ENCODE measurements around the gene RELCH.

RELCH gene

DNA sequence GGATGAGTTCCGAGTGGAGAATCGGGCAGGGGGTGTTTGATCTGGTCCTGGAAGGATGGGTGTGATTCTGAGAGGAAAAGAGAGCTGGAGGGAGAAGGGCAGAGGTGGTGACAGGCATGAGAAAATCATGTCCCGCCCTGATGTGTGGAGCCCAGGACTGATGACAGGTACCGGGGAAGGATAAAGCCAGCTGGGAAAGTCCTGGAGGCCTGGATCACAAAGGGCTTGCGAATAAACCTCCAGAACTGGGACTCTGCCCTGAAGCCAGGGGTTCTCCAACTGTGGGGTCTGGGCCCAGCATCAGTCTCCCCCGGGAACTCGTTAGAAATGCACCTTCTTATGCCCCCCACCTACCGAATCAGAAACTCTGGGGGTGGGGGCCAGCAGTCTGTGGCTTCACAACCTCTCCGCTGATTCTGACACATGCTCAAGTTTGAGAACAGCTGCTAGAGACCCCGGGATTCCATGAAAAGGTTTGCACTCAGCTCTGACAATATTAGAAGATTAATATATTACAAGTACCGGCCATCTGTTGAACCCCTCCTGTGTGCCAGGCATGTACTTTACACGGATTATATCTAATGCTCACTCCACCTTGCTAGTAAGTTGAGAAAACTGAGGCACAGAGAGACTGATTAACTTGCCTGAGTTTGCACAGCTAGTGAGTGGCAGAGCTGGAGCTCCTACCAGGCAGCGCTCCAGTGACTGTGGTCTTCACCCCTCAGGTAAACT lies 146.1 kb downstream of the RELCH start:
- Histone ChIP-seq H3F3A (ENCODE audit: control insufficient read depth, insufficient read depth) (no peaks in the 10 kb centered on the region), H3K4me2 (ENCODE audit: low read length) (no peak overlapping the region), H3K79me2 (ENCODE audit: control insufficient read depth, low read length) (no peaks in the 10 kb centered on the region), H4K20me1 (ENCODE audit: control insufficient read depth, insufficient read depth, low read depth, low read length) (no peaks in the 10 kb centered on the region), H3K27ac (ENCODE audit: low read depth, low read length) (no peak overlapping the region), H3K9me2 (replicated peaks; ENCODE audit: control insufficient read depth, low read length) (no peaks in the 10 kb centered on the region), H3K36me3 (ENCODE audit: control insufficient read depth, low read length) (no peaks in the 10 kb centered on the region), H3K9me3 (ENCODE audit: control insufficient read depth, insufficient read depth, low read length) (no peaks in the 10 kb centered on the region), H3K4me1 (ENCODE audit: control insufficient read depth, low read length) (peaks cover 12% of the 10 kb centered on the region), H3K4me3 (ENCODE audit: low read length) (no peak overlapping the region), H3K27me3 (ENCODE audit: control insufficient read depth, low read length) (peaks cover 7% of the 10 kb centered on the region; the same call in 1 of the 2 replicates)
- TF ChIP-seq EZH2phosphoT487 (IDR thresholded peaks at IDR 0.05; ENCODE audit: borderline replicate concordance, low read length): no peak
- TF ChIP-seq, protein P1, sequence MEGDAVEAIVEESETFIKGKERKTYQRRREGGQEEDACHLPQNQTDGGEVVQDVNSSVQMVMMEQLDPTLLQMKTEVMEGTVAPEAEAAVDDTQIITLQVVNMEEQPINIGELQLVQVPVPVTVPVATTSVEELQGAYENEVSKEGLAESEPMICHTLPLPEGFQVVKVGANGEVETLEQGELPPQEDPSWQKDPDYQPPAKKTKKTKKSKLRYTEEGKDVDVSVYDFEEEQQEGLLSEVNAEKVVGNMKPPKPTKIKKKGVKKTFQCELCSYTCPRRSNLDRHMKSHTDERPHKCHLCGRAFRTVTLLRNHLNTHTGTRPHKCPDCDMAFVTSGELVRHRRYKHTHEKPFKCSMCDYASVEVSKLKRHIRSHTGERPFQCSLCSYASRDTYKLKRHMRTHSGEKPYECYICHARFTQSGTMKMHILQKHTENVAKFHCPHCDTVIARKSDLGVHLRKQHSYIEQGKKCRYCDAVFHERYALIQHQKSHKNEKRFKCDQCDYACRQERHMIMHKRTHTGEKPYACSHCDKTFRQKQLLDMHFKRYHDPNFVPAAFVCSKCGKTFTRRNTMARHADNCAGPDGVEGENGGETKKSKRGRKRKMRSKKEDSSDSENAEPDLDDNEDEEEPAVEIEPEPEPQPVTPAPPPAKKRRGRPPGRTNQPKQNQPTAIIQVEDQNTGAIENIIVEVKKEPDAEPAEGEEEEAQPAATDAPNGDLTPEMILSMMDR (IDR thresholded peaks at IDR 0.05; ENCODE audit: low read depth, low read length, poor library complexity, severe bottlenecking): no peak

DNA sequence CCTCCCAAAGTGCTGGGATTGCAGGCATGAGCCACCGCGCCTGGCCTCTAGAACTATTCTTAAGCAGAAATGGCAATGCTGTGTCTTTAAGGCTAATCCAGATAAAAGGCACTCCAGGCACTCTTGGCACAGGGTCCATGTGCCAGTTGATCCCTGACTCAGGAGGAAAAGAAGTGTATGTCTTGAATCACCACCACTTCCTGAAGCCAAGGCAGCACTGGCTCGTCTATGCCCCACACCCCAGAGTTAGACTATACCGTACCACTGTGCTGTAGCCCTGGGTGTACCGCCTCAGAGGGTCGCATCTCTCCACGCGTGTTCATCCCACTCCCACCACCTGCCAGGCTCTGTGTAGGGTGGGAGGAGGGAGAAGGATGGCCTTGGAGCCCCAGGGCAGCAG lies 147.1 kb downstream of the RELCH start:
- H3K9me3 ChIP-seq (ENCODE audit: control insufficient read depth, insufficient read depth, low read length): no peaks in the 10 kb centered on the region
- no peaks in the 10 kb centered on the region for H3F3A ChIP-seq (ENCODE audit: control insufficient read depth, insufficient read depth)
- H3K4me3 ChIP-seq (ENCODE audit: low read length): no peak overlapping the region
- H3K27ac ChIP-seq (ENCODE audit: low read depth, low read length): no peak overlapping the region
- peaks cover 12% of the 10 kb centered on the region for H3K4me1 ChIP-seq (ENCODE audit: control insufficient read depth, low read length)
- no peak overlapping the region for H3K4me2 ChIP-seq (ENCODE audit: low read length)
- no peak for TF ChIP-seq EZH2phosphoT487 (IDR thresholded peaks at IDR 0.05; ENCODE audit: borderline replicate concordance, low read length)
- TF ChIP-seq, protein P1 (IDR thresholded peaks at IDR 0.05; ENCODE audit: low read depth, low read length, poor library complexity, severe bottlenecking): no peak
- no peaks in the 10 kb centered on the region for H3K9me2 ChIP-seq (replicated peaks; ENCODE audit: control insufficient read depth, low read length)
- no peaks in the 10 kb centered on the region for H3K79me2 ChIP-seq (ENCODE audit: control insufficient read depth, low read length)
- H4K20me1 ChIP-seq (ENCODE audit: control insufficient read depth, insufficient read depth, low read depth, low read length): no peaks in the 10 kb centered on the region
- H3K36me3 ChIP-seq (ENCODE audit: control insufficient read depth, low read length): no peaks in the 10 kb centered on the region
- H3K27me3 ChIP-seq (ENCODE audit: control insufficient read depth, low read length): peaks cover 9% of the 10 kb centered on the region; the same call in 1 of the 2 replicates

DNA sequence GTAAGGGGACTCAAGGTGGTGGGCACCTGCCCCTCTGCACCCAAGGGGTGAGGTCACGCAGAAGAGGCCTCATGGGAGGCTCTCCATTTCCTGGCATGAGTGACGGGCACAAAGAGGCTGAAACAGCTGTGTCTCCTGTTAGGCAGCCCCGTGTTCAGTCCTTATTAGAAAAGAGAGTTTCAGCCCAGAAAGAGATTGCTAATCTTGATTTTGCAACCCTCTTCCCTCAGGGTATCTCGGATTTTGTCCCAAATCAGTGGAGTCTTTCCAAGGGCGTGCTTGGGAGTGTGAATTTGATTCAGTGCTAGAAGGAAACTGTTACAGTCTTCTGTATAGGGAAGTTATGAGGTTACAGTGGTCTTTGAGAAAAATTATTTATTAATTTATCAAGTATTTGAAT lies 148.4 kb downstream of the RELCH start:
- H3K4me1 ChIP-seq (ENCODE audit: control insufficient read depth, low read length): peaks cover 12% of the 10 kb centered on the region
- no peaks in the 10 kb centered on the region for H3K36me3 ChIP-seq (ENCODE audit: control insufficient read depth, low read length)
- no peak overlapping the region for H3K4me3 ChIP-seq (ENCODE audit: low read length)
- peaks cover 9% of the 10 kb centered on the region; the same call in 1 of the 2 replicates for H3K27me3 ChIP-seq (ENCODE audit: control insufficient read depth, low read length)
- no peak for TF ChIP-seq EZH2phosphoT487 (IDR thresholded peaks at IDR 0.05; ENCODE audit: borderline replicate concordance, low read length)
- TF ChIP-seq, protein P1 (IDR thresholded peaks at IDR 0.05; ENCODE audit: low read depth, low read length, poor library complexity, severe bottlenecking): no peak
- H3F3A ChIP-seq (ENCODE audit: control insufficient read depth, insufficient read depth): no peaks in the 10 kb centered on the region
- H3K4me2 ChIP-seq (ENCODE audit: low read length): no peak overlapping the region
- H3K79me2 ChIP-seq (ENCODE audit: control insufficient read depth, low read length): no peaks in the 10 kb centered on the region
- H4K20me1 ChIP-seq (ENCODE audit: control insufficient read depth, insufficient read depth, low read depth, low read length): no peaks in the 10 kb centered on the region
- no peak overlapping the region for H3K27ac ChIP-seq (ENCODE audit: low read depth, low read length)
- H3K9me2 ChIP-seq (replicated peaks; ENCODE audit: control insufficient read depth, low read length): no peaks in the 10 kb centered on the region
- no peaks in the 10 kb centered on the region for H3K9me3 ChIP-seq (ENCODE audit: control insufficient read depth, insufficient read depth, low read length)

All from DOHH2 (cell line).